HG02678 (cell line): ENCODE results near the gene SMYD5.

ENCODE experiments used
- ATAC-seq: cut with Tn5 transposase; IDR thresholded peaks from one replicate; pipeline ENCODE4 v1.9.1; 2021; ENCODE audit warnings: mild to moderate bottlenecking, moderate library complexity; ENCODE audit not compliant: unreplicated experiment

SMYD5 gene

GRCh38 chr2:73237168-73237567 lies 23.1 kb downstream of the SMYD5 start:
- ATAC-seq = no peak

GRCh38 chr2:73238149-73238548 lies 24.1 kb downstream of the SMYD5 start:
- ATAC-seq = no peak

GRCh38 chr2:73238976-73239375 lies 24.9 kb downstream of the SMYD5 start:
- no peak for ATAC-seq

GRCh38 chr2:73239776-73240175 lies 25.7 kb downstream of the SMYD5 start:
- no peak for ATAC-seq

GRCh38 chr2:73243884-73244570 lies 30.0 kb downstream of the SMYD5 start:
- ATAC-seq = no peak

- no peak for ATAC-seq
Observed at GRCh38 chr2:73244580-73244979, 30.5 kb downstream of the SMYD5 start.

GRCh38 chr2:73246850-73247249 lies 32.8 kb downstream of the SMYD5 start:
- no peak for ATAC-seq

GRCh38 chr2:73249636-73250035 lies 35.6 kb downstream of the SMYD5 start:
- no peak for ATAC-seq

- ATAC-seq = no peak
Observed at GRCh38 chr2:73250872-73251846, 37.1 kb downstream of the SMYD5 start.

- ATAC-seq = no peak
Observed at GRCh38 chr2:73252238-73253027, 38.4 kb downstream of the SMYD5 start.

GRCh38 chr2:73253400-73253799 lies 39.4 kb downstream of the SMYD5 start:
- ATAC-seq = no peak

GRCh38 chr2:73253901-73254300 lies 39.9 kb downstream of the SMYD5 start:
- ATAC-seq = no peak

- ATAC-seq = no peak
Observed at GRCh38 chr2:73254343-73255006, 40.4 kb downstream of the SMYD5 start.

- ATAC-seq = no peak
Observed at GRCh38 chr2:73255007-73255644, 41.1 kb downstream of the SMYD5 start.

GRCh38 chr2:73255907-73256617 lies 42.0 kb downstream of the SMYD5 start:
- ATAC-seq = no peak

GRCh38 chr2:73256618-73256922 lies 42.5 kb downstream of the SMYD5 start:
- ATAC-seq = no peak

GRCh38 chr2:73257021-73257420 lies 43.0 kb downstream of the SMYD5 start:
- ATAC-seq = no peak

GRCh38 chr2:73257425-73258125 lies 43.5 kb downstream of the SMYD5 start:
- no peak for ATAC-seq
